Endothelial cell of umbilical vein (primary cell): ENCODE measurements around the gene RPL39. TPM values are rescaled to one million over a fixed set of nuclear protein-coding genes. Genes with fewer than 3 reads are reported as not detected.

ENCODE experiments used
- BruUV-seq: library from RNA; stranded (reverse); fragments of 400-500 nt; replicated peaks from 2 replicates; lab custom pipeline; 2021; lab: Mats Ljungman, UMichigan
- CTCF ChIA-PET: fragments of 300-600, 350-600 bp; sonication (Branson Sonifier 250); formaldehyde crosslinking; loops from one replicate; lab custom pipeline; 2021; ENCODE audit warnings: antibody characterized with exemption, inconsistent platforms; lab: Charles Lee
- POLR2A ChIA-PET: fragments of 300-600, 350-600 bp; sonication (Branson Sonifier 250); formaldehyde crosslinking; loops from one replicate; lab custom pipeline; 2021; ENCODE audit warnings: antibody characterized with exemption, inconsistent platforms; lab: Charles Lee
- DNase-seq: peaks from one replicate; pipeline ENCODE4 v3.0.0-alpha.2; 2011; ENCODE audit warnings: low read depth, low spot score
- FAIRE-seq: peaks from 2 replicates; lab custom pipeline; 2011; peaks lifted over from hg19 to GRCh38; lab: Jason Lieb, UNC
- H2AFZ ChIP-seq: 2 replicates; pipeline ENCODE4 v1.6.0; 2012; ENCODE audit warnings: low read depth, low read length, control low read depth, inconsistent platforms
- H3K27ac ChIP-seq: 2 replicates; pipeline ENCODE4 v1.5.1; 2011; ENCODE audit warnings: low read depth, mild to moderate bottlenecking, control low read depth, low read length, moderate library complexity; ENCODE audit not compliant: insufficient read depth
- H3K27me3 ChIP-seq, 2 experiments: 2 replicates each; pipeline versions ENCODE4 v1.6.0 to v1.6.1; 2011; ENCODE audit warnings: low read length in 2 of 2, mixed read lengths in 1 of 2; ENCODE audit not compliant: control insufficient read depth in 2 of 2, insufficient read depth in 2 of 2
- H3K36me3 ChIP-seq, 2 experiments: 2 replicates in 1 of 2; 3 replicates in 1 of 2; pipeline ENCODE4 v1.5.1; 2011; ENCODE audit warnings: low read length in 2 of 2, mild to moderate bottlenecking in 1 of 2, moderate library complexity in 1 of 2; ENCODE audit not compliant: control insufficient read depth in 2 of 2, insufficient read depth in 2 of 2; ENCODE audit errors: extremely low read depth in 1 of 2
- H3K4me1 ChIP-seq: 3 replicates; pipeline ENCODE4 v1.5.1; 2011; ENCODE audit warnings: mild to moderate bottlenecking, low read length; ENCODE audit not compliant: control insufficient read depth, insufficient read depth; ENCODE audit errors: extremely low read depth
- H3K4me2 ChIP-seq: 2 replicates; pipeline ENCODE4 v1.6.1; 2011; ENCODE audit warnings: low read length, control low read depth, mixed read lengths; ENCODE audit not compliant: insufficient read depth
- H3K4me3 ChIP-seq, 3 experiments: fragments of 200-600 bp in 1 of 3; sonication (generic), shearing (Covaris generic) in 1 of 3; replicated peaks in 1 of 3; 2 replicates each; pipeline ENCODE4 v1.5.1; 2011 to 2016; ENCODE audit warnings: control low read depth in 3 of 3, low read length in 3 of 3, mild to moderate bottlenecking in 2 of 3, inconsistent platforms in 1 of 3, low read depth in 1 of 3, moderate library complexity in 1 of 3; ENCODE audit not compliant: insufficient read depth in 1 of 3
- H3K79me2 ChIP-seq: 2 replicates; pipeline ENCODE4 v1.6.0; 2012; ENCODE audit warnings: low read length, inconsistent platforms; ENCODE audit not compliant: control insufficient read depth, insufficient read depth
- H3K9ac ChIP-seq: replicated peaks from 2 replicates; pipeline ENCODE3; 2011; ENCODE audit warnings: low read length, control low read depth; ENCODE audit not compliant: insufficient read depth; ENCODE audit errors: extremely low read depth
- H3K9me1 ChIP-seq: replicated peaks from 3 replicates; pipeline ENCODE4 v1.6.0; 2011; ENCODE audit warnings: mild to moderate bottlenecking, low read length; ENCODE audit not compliant: control insufficient read depth, insufficient read depth; ENCODE audit errors: extremely low read depth
- H3K9me3 ChIP-seq: replicated peaks from 2 replicates; pipeline ENCODE4 v1.5.1; 2012; ENCODE audit warnings: low read length, inconsistent platforms; ENCODE audit not compliant: control insufficient read depth, insufficient read depth
- H4K20me1 ChIP-seq: replicated peaks from 2 replicates; pipeline ENCODE3; 2011; ENCODE audit warnings: mild to moderate bottlenecking, low read length; ENCODE audit not compliant: control insufficient read depth, insufficient read depth; ENCODE audit errors: extremely low read depth
- EZH2 ChIP-seq: IDR thresholded peaks from 2 replicates; pipeline ENCODE4 v1.6.1; 2012; ENCODE audit warnings: borderline replicate concordance, low read depth, mild to moderate bottlenecking, moderate library complexity, low read length, inconsistent platforms; ENCODE audit not compliant: severe bottlenecking
- FOS ChIP-seq: IDR thresholded peaks from 2 replicates; pipeline ENCODE4 v1.6.1; 2011; ENCODE audit warnings: mild to moderate bottlenecking, low read length, moderate library complexity, borderline replicate concordance; ENCODE audit not compliant: insufficient read depth
- GATA2 ChIP-seq: IDR thresholded peaks from 2 replicates; pipeline ENCODE4 v1.7.0; 2011; ENCODE audit warnings: low read depth, mild to moderate bottlenecking, moderate library complexity, mixed read lengths, low read length; ENCODE audit not compliant: insufficient read length, insufficient read depth
- JUN ChIP-seq: IDR thresholded peaks from 2 replicates; pipeline ENCODE4 v1.6.1; 2011; ENCODE audit warnings: borderline replicate concordance, low read depth; ENCODE audit not compliant: insufficient read length, insufficient read depth
- MYC ChIP-seq: IDR thresholded peaks from one replicate; pipeline ENCODE4 v1.6.1; 2011; ENCODE audit warnings: mild to moderate bottlenecking, low read depth, low read length
- POLR2A ChIP-seq: IDR thresholded peaks from 2 replicates; pipeline ENCODE4 v1.6.1; 2012; ENCODE audit warnings: low read depth, mild to moderate bottlenecking, control low read depth, low read length
- POLR2AphosphoS5 ChIP-seq: IDR thresholded peaks from 2 replicates; pipeline ENCODE4 v1.6.1; 2012; ENCODE audit warnings: low read depth, mild to moderate bottlenecking, control low read depth, low read length, moderate library complexity; ENCODE audit not compliant: insufficient read depth
- dilution Hi-C: fragments of 300-500 bp; cut with MboI; formaldehyde crosslinking; loops from one replicate; pipeline ENCODE4 v1.15.0; 2019; ENCODE audit warnings: low sequenced_read_pairs; ENCODE audit not compliant: extremely low pct_ligation_motif_present
- intact Hi-C: fragments of 100-400 bp; cut with micrococcal nuclease; formaldehyde crosslinking; loops from one replicate; pipeline ENCODE4 v1.10.0; 2022
- polyA plus RNA-seq, 4 experiments: library from polyadenylated mRNA; depleted of rRNA in 3 of 4; stranded (reverse) in 3 of 4; unstranded in 1 of 4; fragments of >200 nt; gene quantifications; 2 replicates each; pipeline versions ENCODE4 v1.2.1 to v1.2.3, GENCODE V29; 2011 to 2012; ENCODE audit warnings: missing spikeins in 1 of 4
- total RNA-seq: library from RNA; stranded (reverse); gene quantifications from 2 replicates; pipeline ENCODE4 v1.2.3, GENCODE V29; 2021
- TF ChIP-seq, protein P1 (sequence below): IDR thresholded peaks from 2 replicates; pipeline ENCODE4 v1.6.1; 2011; ENCODE audit not compliant: insufficient read depth, insufficient read length
- TF ChIP-seq, protein P2 (sequence below), 2 donors: IDR thresholded peaks; 1 replicate in 1 of 2; 2 replicates in 1 of 2; pipeline ENCODE4 v1.5.1; 2011; ENCODE audit warnings: low read length in 2 of 2, mild to moderate bottlenecking in 2 of 2, moderate library complexity in 2 of 2, control low read depth in 1 of 2, inconsistent platforms in 1 of 2, low read depth in 1 of 2; ENCODE audit not compliant: insufficient read depth in 1 of 2; ENCODE audit errors: extremely low read depth in 1 of 2

RPL39 gene
- total and polyA plus RNA-seq, 2 donors (not counting 3 experiments of a cell fraction or from before 2014, with no cell fraction given) = 1,305 to 1,516 TPM

DNA sequence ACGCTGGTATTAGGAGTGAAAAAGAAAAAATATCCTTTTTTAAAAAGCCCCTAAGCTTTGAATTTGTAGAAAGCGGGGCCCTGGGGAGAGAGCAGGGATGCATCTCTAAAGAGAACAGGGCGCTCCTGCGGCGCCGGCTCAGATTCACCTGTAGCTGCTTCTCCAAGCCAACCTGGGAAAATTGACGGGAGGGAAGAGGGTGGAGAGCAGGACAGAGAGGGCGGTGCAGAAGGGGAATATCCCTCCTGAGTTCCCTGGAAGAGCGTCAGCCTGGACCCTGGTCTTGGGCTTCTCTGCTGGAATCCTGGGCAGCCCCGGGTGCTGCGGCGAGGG lies 33.8 kb downstream of the RPL39 start:
- DNase-seq (no peak), FAIRE-seq (no peak)
- TF ChIP-seq, protein P1, sequence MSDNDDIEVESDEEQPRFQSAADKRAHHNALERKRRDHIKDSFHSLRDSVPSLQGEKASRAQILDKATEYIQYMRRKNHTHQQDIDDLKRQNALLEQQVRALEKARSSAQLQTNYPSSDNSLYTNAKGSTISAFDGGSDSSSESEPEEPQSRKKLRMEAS = no peak
- TF ChIP-seq EZH2 (no peak), POLR2A (no peak), JUN (no peak), MYC (no peak), FOS (no peak), POLR2AphosphoS5 (no peak), GATA2 (no peak)
- TF ChIP-seq, protein P2, sequence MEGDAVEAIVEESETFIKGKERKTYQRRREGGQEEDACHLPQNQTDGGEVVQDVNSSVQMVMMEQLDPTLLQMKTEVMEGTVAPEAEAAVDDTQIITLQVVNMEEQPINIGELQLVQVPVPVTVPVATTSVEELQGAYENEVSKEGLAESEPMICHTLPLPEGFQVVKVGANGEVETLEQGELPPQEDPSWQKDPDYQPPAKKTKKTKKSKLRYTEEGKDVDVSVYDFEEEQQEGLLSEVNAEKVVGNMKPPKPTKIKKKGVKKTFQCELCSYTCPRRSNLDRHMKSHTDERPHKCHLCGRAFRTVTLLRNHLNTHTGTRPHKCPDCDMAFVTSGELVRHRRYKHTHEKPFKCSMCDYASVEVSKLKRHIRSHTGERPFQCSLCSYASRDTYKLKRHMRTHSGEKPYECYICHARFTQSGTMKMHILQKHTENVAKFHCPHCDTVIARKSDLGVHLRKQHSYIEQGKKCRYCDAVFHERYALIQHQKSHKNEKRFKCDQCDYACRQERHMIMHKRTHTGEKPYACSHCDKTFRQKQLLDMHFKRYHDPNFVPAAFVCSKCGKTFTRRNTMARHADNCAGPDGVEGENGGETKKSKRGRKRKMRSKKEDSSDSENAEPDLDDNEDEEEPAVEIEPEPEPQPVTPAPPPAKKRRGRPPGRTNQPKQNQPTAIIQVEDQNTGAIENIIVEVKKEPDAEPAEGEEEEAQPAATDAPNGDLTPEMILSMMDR (IDR thresholded peaks at IDR 0.05; ENCODE audit: extremely low read depth in 1 of 2, insufficient read depth in 1 of 2, low read depth in 1 of 2, low read length in 2 of 2) = no peak
- no peaks in the 10 kb centered on the region for H3K36me3 ChIP-seq
- no TSS peak for BruUV-seq
- no peaks in the 10 kb centered on the region for H3K9me1 ChIP-seq
- H3K9me3 ChIP-seq = no peaks in the 10 kb centered on the region
- intact Hi-C loops = no loop called here
- H2AFZ ChIP-seq = peak overlapping the region; percentile 66
- H3K27ac ChIP-seq = no peak overlapping the region
- peak overlapping the region; percentile 31 for H3K4me2 ChIP-seq
- ChIA-PET CTCF (interaction anchor here (1.2 to 1.7 kb wide), 4 partner anchors 19 to 275 kb away, joined by 3 to 7 read pairs (median 4); no protein-coding TSS in a partner anchor), POLR2A (interaction anchor here (0.6 kb wide), 1 partner anchor 10 kb away, joined by 5 read pairs; no protein-coding TSS in a partner anchor)
- peaks cover 0 to 10% of the 10 kb centered on the region in 2 experiments for H3K27me3 ChIP-seq
- no peak overlapping the region for H3K4me3 ChIP-seq
- H4K20me1 ChIP-seq = no peaks in the 10 kb centered on the region
- dilution Hi-C loops = no loop called here
- H3K9ac ChIP-seq = no peak overlapping the region
- no peaks in the 10 kb centered on the region for H3K79me2 ChIP-seq
- peaks cover 3% of the 10 kb centered on the region for H3K4me1 ChIP-seq
